Fibroblast of lung (primary cell): Measurements from ENCODE around the gene CALD1.

Experiments used
- EZH2 ChIP-seq: IDR thresholded peaks from 2 replicates; pipeline ENCODE4 v1.5.1; 2012; ENCODE audit warnings: low read length, control low read depth, mild to moderate bottlenecking; ENCODE audit errors: missing control alignments
- TF ChIP-seq, protein P1 (sequence below), 2 donors: IDR thresholded peaks in 1 of 2; conservative IDR thresholded peaks in 1 of 2; 1 replicate in 1 of 2; 2 replicates in 1 of 2; pipeline ENCODE4 v1.5.1; 2011 to 2012; ENCODE audit warnings: low read length in 2 of 2, control low read depth in 1 of 2, inconsistent platforms in 1 of 2, low read depth in 1 of 2, mild to moderate bottlenecking in 1 of 2

GRCh38 chr7:134948736-134949135 lies 169.3 kb downstream of the CALD1 start:
- TF ChIP-seq, protein P1, sequence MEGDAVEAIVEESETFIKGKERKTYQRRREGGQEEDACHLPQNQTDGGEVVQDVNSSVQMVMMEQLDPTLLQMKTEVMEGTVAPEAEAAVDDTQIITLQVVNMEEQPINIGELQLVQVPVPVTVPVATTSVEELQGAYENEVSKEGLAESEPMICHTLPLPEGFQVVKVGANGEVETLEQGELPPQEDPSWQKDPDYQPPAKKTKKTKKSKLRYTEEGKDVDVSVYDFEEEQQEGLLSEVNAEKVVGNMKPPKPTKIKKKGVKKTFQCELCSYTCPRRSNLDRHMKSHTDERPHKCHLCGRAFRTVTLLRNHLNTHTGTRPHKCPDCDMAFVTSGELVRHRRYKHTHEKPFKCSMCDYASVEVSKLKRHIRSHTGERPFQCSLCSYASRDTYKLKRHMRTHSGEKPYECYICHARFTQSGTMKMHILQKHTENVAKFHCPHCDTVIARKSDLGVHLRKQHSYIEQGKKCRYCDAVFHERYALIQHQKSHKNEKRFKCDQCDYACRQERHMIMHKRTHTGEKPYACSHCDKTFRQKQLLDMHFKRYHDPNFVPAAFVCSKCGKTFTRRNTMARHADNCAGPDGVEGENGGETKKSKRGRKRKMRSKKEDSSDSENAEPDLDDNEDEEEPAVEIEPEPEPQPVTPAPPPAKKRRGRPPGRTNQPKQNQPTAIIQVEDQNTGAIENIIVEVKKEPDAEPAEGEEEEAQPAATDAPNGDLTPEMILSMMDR (conservative IDR thresholded peaks at IDR 0.05 in 1 of 2, IDR thresholded peaks at IDR 0.05 in 1 of 2; ENCODE audit: low read depth in 1 of 2, low read length in 2 of 2), result no peak
- no peak for TF ChIP-seq EZH2
